Activated T-helper 17 cell treated with anti-CD3 and anti-CD28 coated beads, Interleukin-2, amount 50 U/mL, for 72 hours (primary cell): ENCODE measurements around the gene MYD88. TPM values are rescaled to one million over a fixed set of nuclear protein-coding genes. Genes with fewer than 3 reads are reported as not detected.

Source experiments
- ATAC-seq: fragments of 150-1000 bp; cut with Tn5 transposase; replicated peaks from 2 replicates; pipeline ENCODE4 v1.10.0; 2021; ENCODE audit warnings: mild to moderate bottlenecking, moderate library complexity
- H3K27ac Mint-ChIP-seq: one replicate; pipeline ENCODE4 v1.8.0; 2022; ENCODE audit warnings: mixed read lengths
- H3K27me3 Mint-ChIP-seq: one replicate; pipeline ENCODE4 v1.8.0; 2022; ENCODE audit warnings: mixed read lengths
- H3K36me3 Mint-ChIP-seq: one replicate; pipeline ENCODE4 v1.8.0; 2022; ENCODE audit warnings: low read depth, mild to moderate bottlenecking, mixed read lengths
- H3K4me1 Mint-ChIP-seq: one replicate; pipeline ENCODE4 v1.8.0; 2022; ENCODE audit warnings: mixed read lengths
- H3K4me3 Mint-ChIP-seq: one replicate; pipeline ENCODE4 v1.8.0; 2022; ENCODE audit warnings: mild to moderate bottlenecking, mixed read lengths
- H3K9me3 Mint-ChIP-seq: one replicate; pipeline ENCODE4 v1.8.0; 2022; ENCODE audit warnings: mixed read lengths
- total RNA-seq, 2 donors: library from RNA; stranded (reverse); gene quantifications; one replicate each; pipeline ENCODE4 v1.2.3, GENCODE V29; 2022

Gene MYD88
- total RNA-seq, 2 donors from 2014 or later = 34.5 to 57.0 TPM

- Mint-ChIP-seq H3K27ac (peak overlapping the region; percentile 80), H3K4me1 (peaks cover 38% of the 10 kb centered on the region), H3K4me3 (peak overlapping the region; percentile 84), H3K9me3 (no peaks in the 10 kb centered on the region), H3K27me3 (no peaks in the 10 kb centered on the region), H3K36me3 (peaks cover 62% of the 10 kb centered on the region)
- ATAC-seq = no peak
Observed at GRCh38 chr3:38139191-38139590, 730 bp downstream of the MYD88 start.

- H3K27ac Mint-ChIP-seq = peak overlapping the region; percentile 80
- peaks cover 57% of the 10 kb centered on the region for H3K36me3 Mint-ChIP-seq
- H3K27me3 Mint-ChIP-seq = no peaks in the 10 kb centered on the region
- ATAC-seq = no peak
- peak overlapping the region; percentile 84 for H3K4me3 Mint-ChIP-seq
- no peaks in the 10 kb centered on the region for H3K9me3 Mint-ChIP-seq
- peaks cover 38% of the 10 kb centered on the region for H3K4me1 Mint-ChIP-seq
Observed at GRCh38 chr3:38139652-38140051, 1.2 kb downstream of the MYD88 start.

- H3K4me1 Mint-ChIP-seq = peaks cover 30% of the 10 kb centered on the region
- ATAC-seq = no peak
- no peaks in the 10 kb centered on the region for H3K27me3 Mint-ChIP-seq
- no peak overlapping the region for H3K27ac Mint-ChIP-seq
- H3K9me3 Mint-ChIP-seq = no peaks in the 10 kb centered on the region
- peaks cover 48% of the 10 kb centered on the region for H3K36me3 Mint-ChIP-seq
- H3K4me3 Mint-ChIP-seq = peak overlapping the region; percentile 84
Observed at GRCh38 chr3:38140326-38141172, 2.1 kb downstream of the MYD88 start.

- Mint-ChIP-seq H3K9me3 (peaks cover 2% of the 10 kb centered on the region), H3K36me3 (peaks cover 40% of the 10 kb centered on the region), H3K27me3 (no peaks in the 10 kb centered on the region), H3K4me3 (peak overlapping the region; percentile 84), H3K4me1 (peaks cover 29% of the 10 kb centered on the region), H3K27ac (no peak overlapping the region)
- no peak for ATAC-seq
Observed at GRCh38 chr3:38141173-38141951, 2.9 kb downstream of the MYD88 start.

DNA sequence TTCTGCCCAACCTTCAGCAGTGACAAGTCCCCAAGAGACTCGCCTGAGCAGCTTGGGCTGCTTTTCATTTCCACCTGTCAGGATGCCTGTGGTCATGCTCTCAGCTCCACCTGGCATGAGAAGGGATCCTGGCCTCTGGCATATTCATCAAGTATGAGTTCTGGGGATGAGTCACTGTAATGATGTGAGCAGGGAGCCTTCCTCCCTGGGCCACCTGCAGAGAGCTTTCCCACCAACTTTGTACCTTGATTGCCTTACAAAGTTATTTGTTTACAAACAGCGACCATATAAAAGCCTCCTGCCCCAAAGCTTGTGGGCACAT lies 3.5 kb downstream of the MYD88 start:
- Mint-ChIP-seq H3K36me3 (peaks cover 38% of the 10 kb centered on the region), H3K4me3 (no peak overlapping the region), H3K27me3 (no peaks in the 10 kb centered on the region), H3K4me1 (peaks cover 29% of the 10 kb centered on the region), H3K27ac (no peak overlapping the region), H3K9me3 (peaks cover 7% of the 10 kb centered on the region)
- ATAC-seq = no peak

DNA sequence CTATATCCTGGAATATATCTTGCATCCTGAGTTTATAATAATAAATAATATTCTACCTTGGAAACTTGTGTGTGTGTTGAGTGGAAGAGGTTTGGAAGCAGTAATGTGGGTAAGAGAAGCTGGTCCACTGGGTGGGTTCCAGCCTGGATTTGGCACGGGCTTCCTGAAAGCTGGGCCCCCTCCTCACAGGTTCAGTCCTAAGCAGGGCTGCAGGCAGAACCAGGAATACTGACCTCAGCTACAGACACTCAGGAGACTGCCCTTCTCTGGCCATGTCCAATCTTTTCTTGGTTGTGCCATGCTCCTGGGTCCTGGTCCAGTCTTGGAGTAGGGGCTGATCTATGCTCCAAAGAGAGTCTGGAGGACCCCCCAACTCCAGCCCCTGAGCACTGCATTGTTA lies 4.5 kb downstream of the MYD88 start:
- H3K36me3 Mint-ChIP-seq = peaks cover 33% of the 10 kb centered on the region
- peaks cover 11% of the 10 kb centered on the region for H3K9me3 Mint-ChIP-seq
- H3K4me1 Mint-ChIP-seq = peaks cover 28% of the 10 kb centered on the region
- no peak for ATAC-seq
- no peak overlapping the region for H3K4me3 Mint-ChIP-seq
- no peaks in the 10 kb centered on the region for H3K27me3 Mint-ChIP-seq
- no peak overlapping the region for H3K27ac Mint-ChIP-seq

GRCh38 chr3:38143511-38143910 lies 5.0 kb downstream of the MYD88 start:
- no peak overlapping the region for H3K27ac Mint-ChIP-seq
- no peak for ATAC-seq
- peaks cover 28% of the 10 kb centered on the region for H3K36me3 Mint-ChIP-seq
- H3K4me3 Mint-ChIP-seq = no peak overlapping the region
- H3K9me3 Mint-ChIP-seq = peaks cover 11% of the 10 kb centered on the region
- no peaks in the 10 kb centered on the region for H3K27me3 Mint-ChIP-seq
- H3K4me1 Mint-ChIP-seq = peaks cover 23% of the 10 kb centered on the region

DNA sequence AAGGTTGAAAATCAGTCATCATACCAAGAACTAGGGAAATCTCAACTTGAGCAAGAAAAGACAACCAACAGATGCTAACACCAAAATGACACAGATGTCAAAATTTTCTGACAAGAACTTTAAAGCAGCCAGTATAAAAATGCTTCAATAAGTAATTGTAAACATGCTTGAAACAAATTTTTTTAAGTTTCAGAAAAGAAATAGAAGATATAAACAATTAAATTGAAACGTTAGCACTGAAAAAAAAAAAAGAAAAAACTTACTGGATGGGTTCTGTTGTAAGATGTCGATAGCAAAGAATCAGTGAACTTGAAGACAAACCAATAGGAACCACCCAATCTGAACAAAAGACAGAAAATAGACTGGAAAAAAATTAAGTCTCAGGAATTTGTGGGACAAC lies 8.0 kb downstream of the MYD88 start:
- H3K27me3 Mint-ChIP-seq = no peaks in the 10 kb centered on the region
- H3K9me3 Mint-ChIP-seq = peaks cover 13% of the 10 kb centered on the region
- H3K4me3 Mint-ChIP-seq = no peak overlapping the region
- peaks cover 13% of the 10 kb centered on the region for H3K36me3 Mint-ChIP-seq
- ATAC-seq = no peak
- H3K4me1 Mint-ChIP-seq = peaks cover 20% of the 10 kb centered on the region
- no peak overlapping the region for H3K27ac Mint-ChIP-seq

DNA sequence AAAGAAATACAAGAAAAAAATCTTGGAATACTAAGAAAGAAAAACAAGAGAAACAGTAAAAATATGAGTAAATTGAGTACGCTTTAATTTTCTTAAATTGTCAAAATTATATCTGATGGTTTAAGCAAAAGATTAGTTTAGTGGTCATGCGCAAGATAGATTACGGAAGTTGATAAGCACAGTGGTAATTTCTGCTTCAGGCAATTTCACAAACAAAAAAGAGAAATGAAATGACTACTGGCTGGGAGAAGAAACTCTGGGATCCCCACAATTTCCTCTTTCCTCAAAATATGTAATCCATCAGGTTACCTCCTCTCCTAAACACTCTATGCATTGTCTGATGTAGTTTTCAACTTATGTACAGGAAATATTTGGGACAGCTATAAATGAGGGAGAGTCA lies 9.0 kb downstream of the MYD88 start:
- ATAC-seq = no peak
- Mint-ChIP-seq H3K27ac (no peak overlapping the region), H3K9me3 (peaks cover 16% of the 10 kb centered on the region), H3K27me3 (no peaks in the 10 kb centered on the region), H3K4me1 (peaks cover 21% of the 10 kb centered on the region), H3K36me3 (peaks cover 3% of the 10 kb centered on the region), H3K4me3 (no peak overlapping the region)

DNA sequence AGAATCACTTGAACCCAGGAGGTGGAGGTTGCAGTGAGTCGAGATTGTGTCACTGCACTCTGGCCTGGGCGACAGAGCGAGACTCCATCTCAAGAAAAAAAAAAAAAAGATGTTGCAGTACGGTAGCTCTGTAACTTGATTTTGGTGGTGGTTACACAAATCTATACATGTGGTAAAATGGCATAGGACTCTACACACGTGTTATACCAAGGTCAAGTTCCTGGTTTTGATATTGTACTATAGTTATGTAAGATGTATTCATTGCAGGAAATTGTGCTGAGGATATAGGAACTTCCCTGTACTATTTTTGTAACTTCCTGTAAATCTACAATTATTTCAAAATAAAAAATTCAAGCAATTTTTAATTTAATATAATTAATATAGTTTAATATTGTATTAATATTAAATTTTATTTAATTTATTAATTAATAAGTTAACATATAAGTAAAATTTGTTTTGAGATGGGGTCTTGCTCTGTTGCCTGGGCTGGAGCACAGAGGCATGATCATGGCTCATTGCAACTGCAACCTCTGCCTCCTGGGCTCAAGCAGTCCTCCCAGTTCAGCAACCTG lies 9.9 kb downstream of the MYD88 start:
- no peak for ATAC-seq
- Mint-ChIP-seq H3K27me3 (no peaks in the 10 kb centered on the region), H3K27ac (no peak overlapping the region)

GRCh38 chr3:38149708-38150107 lies 11.2 kb downstream of the MYD88 start:
- no peak overlapping the region for H3K27ac Mint-ChIP-seq
- no peaks in the 10 kb centered on the region for H3K27me3 Mint-ChIP-seq
- H3K36me3 Mint-ChIP-seq = no peaks in the 10 kb centered on the region
- peaks cover 22% of the 10 kb centered on the region for H3K4me1 Mint-ChIP-seq
- peaks cover 16% of the 10 kb centered on the region for H3K9me3 Mint-ChIP-seq
- H3K4me3 Mint-ChIP-seq = no peak overlapping the region
- ATAC-seq = no peak

More for the DNA sequence above, 9.9 kb downstream of the MYD88 start:
- Mint-ChIP-seq H3K4me1 (peaks cover 25% of the 10 kb centered on the region), H3K36me3 (no peaks in the 10 kb centered on the region), H3K4me3 (no peak overlapping the region), H3K9me3 (peaks cover 16% of the 10 kb centered on the region)

DNA sequence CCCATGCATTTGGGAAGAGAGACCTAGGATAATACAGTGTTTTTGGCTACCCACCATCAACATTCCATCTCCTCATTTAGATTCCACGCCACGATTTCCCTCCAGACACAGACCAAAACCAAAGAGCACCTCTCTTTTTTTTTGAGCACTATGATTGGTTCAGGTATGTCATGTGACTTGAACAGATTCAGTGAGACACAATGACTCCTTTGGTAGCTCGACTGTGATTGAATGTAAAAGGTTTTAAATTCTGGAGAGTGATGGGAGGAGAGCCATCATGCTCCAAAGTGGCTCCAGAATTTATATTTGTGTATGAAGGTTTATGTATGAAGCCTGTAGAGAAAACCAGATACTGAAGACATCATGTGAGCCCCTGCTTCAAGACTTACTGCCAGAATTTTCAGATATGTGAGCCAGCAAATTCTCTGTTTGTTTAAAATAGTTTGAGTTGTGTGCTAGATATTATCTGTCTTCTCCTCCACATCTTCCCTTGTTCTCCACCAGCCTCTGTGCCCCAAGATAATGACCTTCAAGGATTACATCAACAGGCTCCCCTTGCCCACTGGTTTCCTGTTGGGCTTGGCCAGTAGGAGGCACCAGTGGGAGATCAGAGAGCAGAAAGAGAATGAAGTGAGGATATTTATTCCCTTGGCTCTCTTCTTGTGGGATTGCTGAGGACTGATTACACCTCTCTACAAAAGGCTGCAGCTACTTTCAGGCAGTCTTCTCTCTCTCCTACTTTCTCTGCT lies 12.5 kb downstream of the MYD88 start:
- H3K4me1 Mint-ChIP-seq = peaks cover 22% of the 10 kb centered on the region
- no peak for ATAC-seq
- no peaks in the 10 kb centered on the region for H3K36me3 Mint-ChIP-seq
- no peaks in the 10 kb centered on the region for H3K27me3 Mint-ChIP-seq
- peaks cover 16% of the 10 kb centered on the region for H3K9me3 Mint-ChIP-seq
- H3K27ac Mint-ChIP-seq = peak overlapping the region; percentile 70
- no peak overlapping the region for H3K4me3 Mint-ChIP-seq

GRCh38 chr3:38151667-38152265 lies 13.3 kb downstream of the MYD88 start:
- H3K27ac Mint-ChIP-seq = peak overlapping the region; percentile 70
- peaks cover 22% of the 10 kb centered on the region for H3K4me1 Mint-ChIP-seq
- no peaks in the 10 kb centered on the region for H3K36me3 Mint-ChIP-seq
- H3K9me3 Mint-ChIP-seq = peaks cover 10% of the 10 kb centered on the region
- ATAC-seq = peak; percentile 80
- H3K27me3 Mint-ChIP-seq = no peaks in the 10 kb centered on the region
- H3K4me3 Mint-ChIP-seq = peak overlapping the region; percentile 22

DNA sequence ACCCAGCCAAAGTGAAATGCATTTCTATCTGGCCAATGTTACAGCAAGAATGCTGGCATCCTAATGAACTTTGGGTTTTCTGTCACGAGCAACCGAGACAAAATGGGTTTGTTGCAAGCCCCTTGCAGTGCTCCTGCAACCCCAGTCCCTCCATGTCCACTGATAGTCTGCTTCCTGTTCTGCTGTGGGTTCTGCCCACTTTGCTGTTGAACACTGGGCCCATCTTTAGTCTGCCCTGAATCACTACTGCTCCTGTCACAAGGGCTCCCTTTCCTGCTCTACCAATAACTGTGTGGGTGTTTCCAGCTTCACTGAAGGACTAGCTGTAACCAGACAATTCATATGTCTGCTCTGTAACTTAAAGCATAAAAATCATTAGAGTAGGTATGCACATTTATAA lies 14.1 kb downstream of the MYD88 start:
- peaks cover 6% of the 10 kb centered on the region for H3K9me3 Mint-ChIP-seq
- H3K27me3 Mint-ChIP-seq = no peaks in the 10 kb centered on the region
- no peaks in the 10 kb centered on the region for H3K36me3 Mint-ChIP-seq
- ATAC-seq = peak; percentile 32
- H3K27ac Mint-ChIP-seq = no peak overlapping the region
- H3K4me3 Mint-ChIP-seq = no peak overlapping the region
- peaks cover 22% of the 10 kb centered on the region for H3K4me1 Mint-ChIP-seq
